Right ventricle myocardium superior (tissue), 1 donor: ENCODE results near the gene SPIRE2. TPM values are rescaled to one million over a fixed set of nuclear protein-coding genes. Genes with fewer than 3 reads are reported as not detected.
"Not testable (repeated sequence)": the region's sequence is repeated elsewhere in the genome, so short reads cannot be mapped to it uniquely, and the experiment has no call there.

Source experiments
- ATAC-seq: fragments of 200-7000 bp; cut with Tn5 transposase; one replicate; pipeline ENCODE4 v1.9.1; 2020; ENCODE audit warnings: mild to moderate bottlenecking; ENCODE audit not compliant: poor library complexity
- DNase-seq: peaks from one replicate; pipeline ENCODE4 v3.0.0-alpha.2; 2020
- intact Hi-C: fragments of 100-400 bp; cut with DNase I; formaldehyde crosslinking; loops from one replicate; pipeline ENCODE4 v1.11.2; 2022
- total RNA-seq: library from RNA; stranded (reverse); fragmentation: NEBNext Ultra II Directional; extraction: Animal tissue kit (Norgen Biotek cat#: 25700); gene quantifications from one replicate; pipeline ENCODE4 v1.2.1, GENCODE V29; 2021
- donor health status: DM: no; HTN: yes; CAD: no; lungs with severe emphysema.

Gene SPIRE2
- total RNA-seq, 1 donor from 2014 or later: 1.2 TPM

DNA sequence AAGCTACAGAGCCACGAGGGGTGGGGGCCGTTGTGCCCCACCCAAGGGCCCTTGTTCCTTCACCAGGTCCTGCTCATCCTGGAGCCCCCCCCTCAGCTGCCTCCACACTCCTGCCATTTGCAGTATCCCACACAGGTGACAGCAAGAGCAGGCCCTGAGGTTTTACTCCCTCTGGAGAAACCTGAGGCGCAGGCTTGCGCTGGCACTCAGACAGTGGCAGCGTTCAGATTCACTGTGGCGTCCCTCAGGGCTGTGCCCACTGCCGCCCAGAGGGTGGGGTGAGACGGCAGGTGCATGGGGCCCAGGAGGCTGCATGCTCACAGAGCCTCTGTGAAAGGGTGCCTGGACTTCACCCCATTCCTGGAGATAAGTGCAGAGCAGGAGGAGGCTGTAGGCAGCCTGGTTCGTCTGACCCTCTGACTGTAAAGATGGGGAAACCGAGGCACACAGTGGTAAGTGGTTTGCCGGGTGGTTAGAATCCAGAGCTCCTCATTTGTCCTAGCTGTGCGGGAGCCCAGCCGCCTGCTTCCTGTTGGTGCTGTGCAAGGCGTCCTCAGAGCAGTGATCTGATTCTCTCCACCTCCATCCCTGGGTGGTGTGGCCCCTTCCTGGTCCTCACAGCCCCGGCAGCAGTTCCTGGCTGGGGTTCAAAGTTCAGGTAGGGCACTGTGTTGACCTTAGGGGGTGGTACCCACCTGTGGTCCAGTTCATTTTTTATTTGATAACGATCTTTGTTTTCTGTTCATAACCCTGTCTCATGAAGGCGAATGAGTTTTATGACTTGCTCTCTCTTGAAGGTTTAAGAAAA, 1.6 kb downstream of the SPIRE2 start:
- ATAC-seq: no peak
- intact Hi-C loops: no loop called here
- DNase-seq: no peak

DNA sequence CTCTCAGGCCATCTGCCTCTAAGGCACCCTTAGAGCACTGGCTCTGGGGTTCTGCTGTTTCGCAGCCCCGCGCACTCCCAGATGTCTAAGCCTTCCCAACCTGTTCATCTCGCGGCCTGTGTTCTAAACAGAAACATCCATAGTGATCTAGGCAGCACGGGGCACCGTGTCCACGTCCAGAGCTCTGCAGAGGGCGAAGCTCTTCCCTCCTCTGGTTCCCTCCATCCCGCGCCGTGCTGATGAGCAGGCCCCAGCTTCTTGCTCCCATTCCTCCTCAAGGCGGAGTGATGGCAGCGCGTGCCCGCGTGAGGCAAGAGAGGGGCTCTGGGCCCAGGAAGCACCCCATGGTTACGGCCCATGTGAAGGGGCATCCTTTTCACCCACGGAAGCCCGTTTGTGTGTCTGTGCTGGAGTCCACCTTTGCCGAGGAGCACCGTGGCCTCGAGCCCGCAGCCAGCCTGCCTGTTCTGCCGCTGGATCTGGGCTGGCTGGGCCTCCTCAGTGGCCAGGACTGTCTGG, 3.6 kb downstream of the SPIRE2 start:
- DNase-seq (no peak), ATAC-seq (no peak)
- intact Hi-C loops: no loop called here

GRCh38 chr16:89833664-89834363, 5.5 kb downstream of the SPIRE2 start:
- intact Hi-C loops, DNase-seq: not testable (repeated sequence)
- ATAC-seq: peak; percentile 40

- intact Hi-C loops, ATAC-seq, DNase-seq: not testable (repeated sequence)
These were observed 6.6 kb downstream of the SPIRE2 start for GRCh38 chr16:89834813-89835363.

GRCh38 chr16:89836484-89836883, 8.2 kb downstream of the SPIRE2 start:
- intact Hi-C loops, DNase-seq, ATAC-seq: not testable (repeated sequence)

- ATAC-seq (no peak), DNase-seq (no peak)
- intact Hi-C loops: no loop called here
These were observed 8.8 kb downstream of the SPIRE2 start for GRCh38 chr16:89837014-89837546.

DNA sequence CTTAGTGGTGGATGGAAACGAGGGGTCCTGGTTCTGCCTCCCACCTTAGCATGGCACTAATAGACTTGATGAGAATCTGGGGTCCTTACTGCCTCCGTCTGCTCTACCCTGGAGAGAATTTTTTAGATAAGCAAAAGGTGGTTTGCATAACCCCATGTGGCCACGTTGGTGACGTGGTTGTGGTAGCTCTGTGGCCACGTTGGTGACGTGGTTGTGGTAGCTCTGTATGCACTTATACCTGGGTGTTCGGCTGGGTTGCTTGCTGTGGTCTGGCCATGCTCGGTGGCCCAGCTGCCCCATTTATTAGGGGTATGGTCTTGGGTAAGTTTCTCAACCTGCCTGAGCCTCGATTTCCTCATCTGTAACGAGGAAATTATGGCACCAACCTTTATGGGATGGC, 13.0 kb downstream of the SPIRE2 start:
- intact Hi-C loops: no loop called here
- ATAC-seq (no peak), DNase-seq (no peak)

GRCh38 chr16:89842471-89843408, 14.5 kb downstream of the SPIRE2 start:
- ATAC-seq: peak; percentile 26
- DNase-seq: no peak
- intact Hi-C loops: no loop called here

GRCh38 chr16:89843409-89844350, 15.4 kb downstream of the SPIRE2 start:
- DNase-seq (no peak), ATAC-seq (no peak)
- intact Hi-C loops: no loop called here

DNA sequence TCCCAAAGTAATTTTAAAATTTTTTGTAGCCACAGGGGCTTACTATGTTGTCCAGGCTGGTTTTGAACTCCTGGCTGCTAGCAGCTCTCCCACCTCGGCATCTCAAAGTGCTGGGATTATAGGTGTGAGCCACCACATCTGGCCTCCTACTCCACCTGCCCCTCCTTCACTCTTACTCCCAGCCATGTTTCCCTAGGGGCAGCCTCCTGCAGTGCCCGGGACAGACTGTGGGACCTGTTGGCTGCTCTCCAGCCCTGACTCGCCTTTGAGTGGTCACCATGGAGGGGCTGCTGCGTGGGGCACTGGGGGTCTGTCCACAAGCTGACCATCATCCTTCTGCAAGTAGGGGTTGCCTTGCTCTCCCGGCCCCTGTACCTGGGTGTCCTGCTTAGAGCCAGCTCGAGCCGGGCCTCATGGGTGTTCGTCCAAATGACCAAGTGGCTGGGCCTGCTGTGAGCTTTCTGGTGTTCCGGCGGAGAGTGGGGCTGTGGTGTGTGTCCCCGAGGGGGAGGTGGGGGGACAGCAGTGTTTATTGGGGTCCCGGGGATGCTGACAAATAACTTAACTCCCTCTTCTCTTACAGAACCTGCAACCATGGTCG, 16.6 kb downstream of the SPIRE2 start:
- DNase-seq (no peak), ATAC-seq (no peak)
- intact Hi-C loops: no loop called here

GRCh38 chr16:89845417-89845816, 17.1 kb downstream of the SPIRE2 start:
- intact Hi-C loops: no loop called here
- DNase-seq (no peak), ATAC-seq (no peak)

GRCh38 chr16:89847051-89847939, 19.0 kb downstream of the SPIRE2 start:
- DNase-seq: no peak
- intact Hi-C loops: no loop called here
- no peak for ATAC-seq

DNA sequence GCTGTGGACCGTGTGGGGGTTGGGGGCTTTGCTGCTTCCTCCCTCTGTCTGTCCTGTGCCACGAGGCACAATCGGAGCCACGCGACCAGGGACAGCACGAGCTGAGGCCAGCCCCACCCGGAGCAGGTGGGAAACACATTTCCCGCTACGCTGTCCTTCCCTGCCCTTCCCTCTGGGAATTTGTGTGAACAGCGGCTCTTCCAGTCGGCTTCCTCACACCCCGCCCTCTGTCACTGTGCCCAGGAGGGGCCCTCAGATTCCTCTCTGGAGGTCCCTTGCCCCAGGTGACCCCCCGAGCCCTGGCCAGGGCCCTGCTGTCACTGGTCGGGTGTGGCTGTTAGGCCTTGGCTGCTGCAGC, 19.6 kb downstream of the SPIRE2 start:
- DNase-seq: no peak
- ATAC-seq: peak; percentile 34
- intact Hi-C loops: no loop called here

DNA sequence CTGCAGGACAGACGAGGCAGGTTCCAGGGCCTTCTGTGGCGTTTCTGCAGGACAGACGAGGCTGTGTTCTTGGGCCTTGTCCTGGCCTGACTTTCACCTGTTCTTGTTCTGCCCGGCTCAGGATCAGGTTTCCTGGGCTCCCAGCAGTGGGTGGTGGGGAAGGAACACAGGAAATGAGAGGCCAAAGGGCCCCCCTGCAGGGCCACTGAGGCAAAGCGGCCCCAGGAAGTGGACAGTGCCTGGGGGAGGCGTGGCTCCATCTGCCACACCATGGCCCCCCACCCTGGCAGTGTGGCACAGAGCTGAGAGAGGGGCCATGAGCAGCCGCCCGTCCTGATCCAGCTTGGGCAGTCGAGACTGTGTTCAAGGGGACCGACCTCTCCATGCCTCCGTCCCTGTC, 20.7 kb downstream of the SPIRE2 start:
- intact Hi-C loops: no loop called here
- DNase-seq: no peak

DNA sequence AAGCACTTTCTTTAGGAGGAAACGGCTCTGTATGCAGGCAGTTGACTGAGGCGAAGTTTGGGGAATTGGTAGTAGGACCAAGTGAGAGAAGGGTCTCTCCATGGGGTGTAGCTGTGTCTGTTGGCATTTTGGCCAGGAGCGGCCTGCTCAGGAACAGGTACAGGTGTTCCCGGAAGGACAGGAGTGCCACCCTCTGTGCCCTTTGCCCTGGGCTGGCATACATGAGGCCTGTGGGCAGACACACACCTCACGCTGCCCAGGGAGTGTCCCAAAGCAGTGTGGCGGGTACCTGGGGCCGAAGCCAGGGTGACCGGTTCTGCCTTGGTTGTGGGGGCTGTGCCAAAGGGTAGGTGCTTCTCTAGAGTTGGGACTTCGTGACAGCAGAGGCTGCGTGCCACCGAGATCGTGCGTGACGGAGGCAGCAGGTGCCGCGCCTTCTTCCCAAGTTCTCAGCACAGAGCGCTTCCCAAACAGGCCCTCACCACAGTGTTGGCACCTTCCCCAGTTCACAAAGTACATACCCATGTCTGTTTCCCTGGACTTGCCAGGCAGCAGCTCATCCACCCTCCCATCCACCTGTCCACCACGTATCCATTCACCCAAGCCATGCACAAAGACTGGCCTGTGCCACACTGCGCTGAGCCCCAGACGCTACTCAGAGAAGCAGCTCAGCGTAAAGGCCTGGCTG, 25.2 kb downstream of the SPIRE2 start:
- intact Hi-C loops: no loop called here
- no peak for DNase-seq
- no peak for ATAC-seq

More for the DNA sequence above, 20.7 kb downstream of the SPIRE2 start:
- no peak for ATAC-seq
